CD4-positive, CD25-positive, alpha-beta regulatory T cell (primary cell): ENCODE results near the gene CERK. TPM values are rescaled to one million over a fixed set of nuclear protein-coding genes. Genes with fewer than 3 reads are reported as not detected.

Experiments
- ATAC-seq, 2 donors: fragments of 150-1000 bp; cut with Tn5 transposase; one replicate each; pipeline ENCODE4 v1.10.0; 2021; ENCODE audit warnings: low read depth in 2 of 2, moderate number of reproducible peaks in 2 of 2, moderate library complexity in 1 of 2
- DNase-seq, 3 donors: peaks; one replicate each; pipeline versions ENCODE4 v3.0.0 to v3.0.0-alpha.2; 2012 to 2022; ENCODE audit warnings: mixed read lengths in 1 of 3
- H3K27ac ChIP-seq: one replicate; pipeline ENCODE4 v1.7.0; 2013; ENCODE audit warnings: mild to moderate bottlenecking, low read length; ENCODE audit not compliant: insufficient read depth, poor library complexity, severe bottlenecking
- H3K27me3 ChIP-seq: one replicate; pipeline ENCODE4 v1.7.0; 2013; ENCODE audit warnings: low read length; ENCODE audit not compliant: control insufficient read depth, insufficient read depth
- H3K36me3 ChIP-seq: one replicate; pipeline ENCODE4 v1.7.0; 2013; ENCODE audit warnings: mild to moderate bottlenecking, low read length, moderate library complexity; ENCODE audit not compliant: control insufficient read depth, insufficient read depth
- H3K4me1 ChIP-seq: 2 replicates; pipeline ENCODE4 v1.7.0; 2013; ENCODE audit warnings: mild to moderate bottlenecking, low read length; ENCODE audit not compliant: insufficient read depth, control insufficient read depth, poor library complexity, severe bottlenecking
- H3K4me3 ChIP-seq: one replicate; pipeline ENCODE4 v1.7.0; 2013; ENCODE audit warnings: low read depth, mild to moderate bottlenecking, low read length, moderate library complexity
- H3K9me3 ChIP-seq, 2 experiments: 1 replicate in 1 of 2; 2 replicates in 1 of 2; pipeline ENCODE4 v1.7.0; 2013; ENCODE audit warnings: low read length in 2 of 2, mild to moderate bottlenecking in 1 of 2, moderate library complexity in 1 of 2; ENCODE audit not compliant: control insufficient read depth in 2 of 2
- H3K27ac Mint-ChIP-seq, 3 donors: one replicate each; pipeline ENCODE4 v1.8.0; 2020 to 2022; ENCODE audit warnings: mild to moderate bottlenecking in 3 of 3, mixed read lengths in 3 of 3, moderate library complexity in 2 of 3
- H3K27me3 Mint-ChIP-seq: one replicate; pipeline ENCODE4 v1.8.0; 2022; ENCODE audit warnings: mild to moderate bottlenecking, mixed read lengths
- H3K36me3 Mint-ChIP-seq: one replicate; pipeline ENCODE4 v1.8.0; 2020; ENCODE audit warnings: mixed read lengths
- H3K4me1 Mint-ChIP-seq, 4 donors: one replicate each; pipeline ENCODE4 v1.8.0; 2020 to 2022; ENCODE audit warnings: mixed read lengths in 4 of 4, mild to moderate bottlenecking in 1 of 4
- H3K4me3 Mint-ChIP-seq, 4 donors: one replicate each; pipeline ENCODE4 v1.8.0; 2020 to 2022; ENCODE audit warnings: mild to moderate bottlenecking in 4 of 4, mixed read lengths in 4 of 4, moderate library complexity in 3 of 4
- H3K9me3 Mint-ChIP-seq, 7 donors: one replicate each; pipeline ENCODE4 v1.8.0; 2020 to 2022; ENCODE audit warnings: mixed read lengths in 7 of 7, mild to moderate bottlenecking in 3 of 7, moderate library complexity in 2 of 7
- polyA plus RNA-seq, 4 donors: library from polyadenylated mRNA; unstranded; fragments of 300-500 nt; fragmentation: Illumina TruSeq; gene quantifications; one replicate each; pipeline ENCODE4 v1.2.3, GENCODE V29; 2021
- total RNA-seq: library from RNA; stranded (reverse); gene quantifications from one replicate; pipeline ENCODE4 v1.2.3, GENCODE V29; 2022

The CERK gene
- total and polyA plus RNA-seq, 5 donors from 2014 or later = 75.5 to 105 (median 85.3) TPM

- Histone ChIP-seq H3K9me3 (peaks cover 0 to 11% of the 10 kb centered on the region in 2 experiments), H3K36me3 (no peaks in the 10 kb centered on the region), H3K27ac (no peak overlapping the region), H3K27me3 (no peaks in the 10 kb centered on the region), H3K4me3 (no peak overlapping the region), H3K4me1 (peaks cover 16% of the 10 kb centered on the region)
- H3K27me3 Mint-ChIP-seq = no peaks in the 10 kb centered on the region
- peaks cover 0 to 5% (median 0%) of the 10 kb centered on the region in 7 donors for H3K9me3 Mint-ChIP-seq
- peaks cover 7 to 36% (median 22%) of the 10 kb centered on the region in 4 donors for H3K4me1 Mint-ChIP-seq
- H3K27ac Mint-ChIP-seq = peak overlapping the region in 1 of 3 donors; percentile 52
- ATAC-seq = no peak
- H3K36me3 Mint-ChIP-seq = peaks cover 5% of the 10 kb centered on the region
- H3K4me3 Mint-ChIP-seq = no peak overlapping the region
- no peak for DNase-seq
These were observed 19.1 kb upstream of the CERK start for GRCh38 chr22:46757104-46757503.

GRCh38 chr22:46756097-46756496 lies 18.0 kb upstream of the CERK start:
- Histone ChIP-seq H3K36me3 (no peaks in the 10 kb centered on the region), H3K9me3 (peaks cover 0 to 11% of the 10 kb centered on the region in 2 experiments), H3K27me3 (no peaks in the 10 kb centered on the region), H3K4me3 (no peak overlapping the region), H3K4me1 (peaks cover 6% of the 10 kb centered on the region), H3K27ac (no peak overlapping the region)
- peak overlapping the region in 1 of 3 donors; percentile 43 for H3K27ac Mint-ChIP-seq
- H3K9me3 Mint-ChIP-seq = peaks cover 0 to 5% (median 0%) of the 10 kb centered on the region in 7 donors
- no peaks in the 10 kb centered on the region for H3K27me3 Mint-ChIP-seq
- H3K4me3 Mint-ChIP-seq = no peak overlapping the region
- no peak for DNase-seq
- peaks cover 5% of the 10 kb centered on the region for H3K36me3 Mint-ChIP-seq
- H3K4me1 Mint-ChIP-seq = peaks cover 7 to 30% (median 16%) of the 10 kb centered on the region in 4 donors
- no peak for ATAC-seq

GRCh38 chr22:46755525-46755924 lies 17.5 kb upstream of the CERK start:
- no peaks in the 10 kb centered on the region for H3K36me3 ChIP-seq
- H3K4me1 ChIP-seq = peaks cover 12% of the 10 kb centered on the region
- H3K4me3 Mint-ChIP-seq = no peak overlapping the region
- no peak for DNase-seq
- H3K9me3 ChIP-seq = peaks cover 0 to 11% of the 10 kb centered on the region in 2 experiments
- no peak overlapping the region for H3K4me3 ChIP-seq
- H3K9me3 Mint-ChIP-seq = peaks cover 0 to 5% (median 0%) of the 10 kb centered on the region in 7 donors
- H3K27me3 ChIP-seq = no peaks in the 10 kb centered on the region
- H3K4me1 Mint-ChIP-seq = peaks cover 7 to 30% (median 15%) of the 10 kb centered on the region in 4 donors
- no peak overlapping the region for H3K27ac ChIP-seq
- H3K36me3 Mint-ChIP-seq = peaks cover 5% of the 10 kb centered on the region
- no peaks in the 10 kb centered on the region for H3K27me3 Mint-ChIP-seq
- H3K27ac Mint-ChIP-seq = no peak overlapping the region
- ATAC-seq = no peak

GRCh38 chr22:46754826-46755225 lies 16.8 kb upstream of the CERK start:
- no peak overlapping the region for H3K4me3 ChIP-seq
- Mint-ChIP-seq H3K4me1 (peaks cover 7 to 37% (median 20%) of the 10 kb centered on the region in 4 donors), H3K9me3 (peaks cover 0 to 5% (median 0%) of the 10 kb centered on the region in 7 donors), H3K4me3 (no peak overlapping the region), H3K36me3 (peaks cover 5% of the 10 kb centered on the region), H3K27me3 (no peaks in the 10 kb centered on the region), H3K27ac (peak overlapping the region in 2 of 3 donors; percentile 67 to 83)
- peaks cover 19% of the 10 kb centered on the region for H3K4me1 ChIP-seq
- peaks cover 0 to 11% of the 10 kb centered on the region in 2 experiments for H3K9me3 ChIP-seq
- no peak overlapping the region for H3K27ac ChIP-seq
- DNase-seq (no peak), ATAC-seq (no peak)
- no peaks in the 10 kb centered on the region for H3K27me3 ChIP-seq
- H3K36me3 ChIP-seq = no peaks in the 10 kb centered on the region

GRCh38 chr22:46754110-46754799 lies 16.2 kb upstream of the CERK start:
- Mint-ChIP-seq H3K27me3 (no peaks in the 10 kb centered on the region), H3K36me3 (peaks cover 5% of the 10 kb centered on the region), H3K4me3 (no peak overlapping the region), H3K27ac (peak overlapping the region in 2 of 3 donors; percentile 25 to 83), H3K4me1 (peaks cover 9 to 42% (median 26%) of the 10 kb centered on the region in 4 donors), H3K9me3 (peaks cover 0 to 5% (median 0%) of the 10 kb centered on the region in 7 donors)
- Histone ChIP-seq H3K4me1 (peaks cover 25% of the 10 kb centered on the region), H3K27me3 (no peaks in the 10 kb centered on the region), H3K4me3 (no peak overlapping the region), H3K9me3 (peaks cover 0 to 11% of the 10 kb centered on the region in 2 experiments), H3K36me3 (no peaks in the 10 kb centered on the region), H3K27ac (no peak overlapping the region)
- DNase-seq (no peak), ATAC-seq (peak; percentile 71 to 72)

- Histone ChIP-seq H3K9me3 (peaks cover 0 to 11% of the 10 kb centered on the region in 2 experiments), H3K27me3 (no peaks in the 10 kb centered on the region), H3K27ac (no peak overlapping the region), H3K4me1 (peaks cover 30% of the 10 kb centered on the region), H3K4me3 (no peak overlapping the region), H3K36me3 (no peaks in the 10 kb centered on the region)
- no peak for DNase-seq
- Mint-ChIP-seq H3K36me3 (peaks cover 5% of the 10 kb centered on the region), H3K27me3 (no peaks in the 10 kb centered on the region), H3K9me3 (peaks cover 0 to 5% (median 0%) of the 10 kb centered on the region in 7 donors), H3K27ac (peak overlapping the region in 1 of 3 donors; percentile 45), H3K4me3 (no peak overlapping the region), H3K4me1 (peaks cover 8 to 45% (median 27%) of the 10 kb centered on the region in 4 donors)
- no peak for ATAC-seq
These were observed 15.7 kb upstream of the CERK start for GRCh38 chr22:46753761-46754109.

GRCh38 chr22:46753360-46753759 lies 15.3 kb upstream of the CERK start:
- H3K27ac Mint-ChIP-seq = no peak overlapping the region
- no peaks in the 10 kb centered on the region for H3K27me3 Mint-ChIP-seq
- H3K4me1 Mint-ChIP-seq = peaks cover 5 to 42% (median 25%) of the 10 kb centered on the region in 4 donors
- Histone ChIP-seq H3K27me3 (no peaks in the 10 kb centered on the region), H3K4me1 (peaks cover 34% of the 10 kb centered on the region), H3K4me3 (no peak overlapping the region), H3K9me3 (peaks cover 0 to 11% of the 10 kb centered on the region in 2 experiments), H3K36me3 (no peaks in the 10 kb centered on the region), H3K27ac (no peak overlapping the region)
- DNase-seq (no peak), ATAC-seq (no peak)
- peaks cover 5% of the 10 kb centered on the region for H3K36me3 Mint-ChIP-seq
- H3K4me3 Mint-ChIP-seq = no peak overlapping the region
- H3K9me3 Mint-ChIP-seq = peaks cover 0 to 5% (median 0%) of the 10 kb centered on the region in 7 donors

GRCh38 chr22:46752988-46753310 lies 14.9 kb upstream of the CERK start:
- Mint-ChIP-seq H3K27ac (no peak overlapping the region), H3K9me3 (peaks cover 0 to 5% (median 0%) of the 10 kb centered on the region in 7 donors), H3K4me1 (peaks cover 5 to 41% (median 24%) of the 10 kb centered on the region in 4 donors), H3K27me3 (no peaks in the 10 kb centered on the region), H3K36me3 (peaks cover 5% of the 10 kb centered on the region), H3K4me3 (no peak overlapping the region)
- Histone ChIP-seq H3K36me3 (no peaks in the 10 kb centered on the region), H3K4me1 (peaks cover 34% of the 10 kb centered on the region), H3K27ac (no peak overlapping the region), H3K9me3 (peaks cover 0 to 11% of the 10 kb centered on the region in 2 experiments), H3K27me3 (no peaks in the 10 kb centered on the region), H3K4me3 (no peak overlapping the region)
- no peak for ATAC-seq
- DNase-seq = no peak
